IPS-NIHi11 (cell line): ENCODE data around the gene HIRA.
"Not testable (repeated sequence)": the region's sequence is repeated elsewhere in the genome, so short reads cannot be mapped to it uniquely, and the experiment has no call there.

Experiments
- DNase-seq: peaks from one replicate; pipeline ENCODE4 v3.0.0; 2012; ENCODE audit warnings: mixed read lengths, low spot score

The HIRA gene

GRCh38 chr22:19355413-19356157 lies 75.9 kb downstream of the HIRA start:
- DNase-seq: no peak

DNA sequence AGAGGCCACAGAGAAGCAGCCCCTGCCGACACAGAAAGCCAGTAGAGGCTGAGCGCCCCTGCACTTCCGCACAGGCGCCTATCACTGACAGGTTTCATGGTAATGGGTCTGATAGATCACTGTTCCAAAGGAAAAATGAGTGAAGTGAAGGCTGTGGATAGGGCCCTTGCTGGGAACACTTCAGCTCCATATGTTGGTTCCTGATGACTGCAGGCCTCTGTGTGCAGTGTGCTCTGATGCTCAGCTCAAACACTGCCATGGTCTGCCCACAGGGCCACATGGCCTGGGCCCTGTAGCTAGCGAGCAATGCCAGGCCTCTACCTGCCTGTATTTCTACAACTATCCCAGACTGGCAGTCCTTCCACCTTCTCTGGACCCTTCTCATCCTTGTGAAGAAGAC lies 77.3 kb downstream of the HIRA start:
- DNase-seq: no peak

GRCh38 chr22:19353363-19354131 lies 78.0 kb downstream of the HIRA start:
- no peak for DNase-seq

DNA sequence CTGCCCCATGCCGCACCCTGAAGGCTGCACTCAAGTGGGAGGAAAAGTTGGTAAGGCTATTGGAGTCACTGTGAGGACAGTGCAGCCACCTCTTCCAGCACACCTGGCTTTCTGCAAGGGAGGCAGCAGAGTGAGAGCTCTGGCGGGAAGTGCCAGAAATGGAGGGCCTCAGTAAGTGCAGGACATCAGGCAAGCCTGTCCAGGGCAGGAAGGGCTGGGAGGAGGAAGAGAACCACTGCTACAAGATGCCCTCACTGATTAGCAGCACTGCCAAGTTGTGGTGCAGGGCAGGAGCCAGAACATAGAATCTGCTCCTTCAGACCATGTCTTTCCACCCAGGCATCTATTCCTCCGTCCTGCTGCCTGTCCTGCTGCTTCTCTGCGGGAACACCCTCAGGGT lies 78.8 kb downstream of the HIRA start:
- DNase-seq: no peak

- DNase-seq: no peak
Measured at GRCh38 chr22:19352217-19352616, 79.3 kb downstream of the HIRA start.

DNA sequence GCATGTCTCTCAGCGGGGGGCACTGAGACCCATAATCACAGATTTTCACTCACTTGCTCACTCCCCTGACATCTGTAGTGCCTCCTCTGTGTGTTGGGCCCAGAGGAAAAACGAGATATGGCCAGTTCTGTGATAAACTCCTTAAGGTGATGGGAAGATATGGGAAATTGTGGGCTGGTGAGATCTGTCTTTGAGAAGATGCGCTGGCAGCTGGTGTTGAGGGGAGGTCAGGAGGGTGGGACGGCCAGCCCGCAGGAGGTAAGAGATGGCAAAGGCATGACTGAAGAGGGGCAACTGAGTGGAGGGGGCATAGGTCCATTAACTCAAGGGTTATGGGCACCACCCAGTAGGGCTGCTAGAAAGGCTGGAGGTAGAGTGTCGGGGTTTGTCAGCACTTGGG lies 79.9 kb downstream of the HIRA start:
- DNase-seq: no peak

DNA sequence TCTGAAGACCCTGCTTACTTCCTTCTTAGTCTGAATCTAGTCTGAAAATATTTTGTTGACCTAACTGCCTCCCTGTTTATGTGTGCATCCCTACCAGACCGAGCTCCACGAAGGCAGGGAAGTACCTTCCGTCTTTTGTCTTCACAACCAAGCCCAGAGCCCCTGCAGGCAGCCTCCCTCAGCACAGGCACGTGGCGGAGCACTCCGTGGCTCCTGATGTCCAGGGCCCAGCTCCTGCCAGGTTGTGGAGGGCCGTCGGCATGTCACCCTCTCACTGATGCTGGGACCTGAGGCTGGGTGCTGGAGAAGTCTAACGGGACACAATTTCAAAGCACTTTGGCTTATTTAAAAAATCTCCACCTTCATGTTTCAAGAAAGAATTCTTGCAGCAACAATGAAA lies 80.6 kb downstream of the HIRA start:
- DNase-seq: no peak

GRCh38 chr22:19350476-19350859 lies 81.1 kb downstream of the HIRA start:
- no peak for DNase-seq

GRCh38 chr22:19349778-19350475 lies 81.6 kb downstream of the HIRA start:
- no peak for DNase-seq

DNA sequence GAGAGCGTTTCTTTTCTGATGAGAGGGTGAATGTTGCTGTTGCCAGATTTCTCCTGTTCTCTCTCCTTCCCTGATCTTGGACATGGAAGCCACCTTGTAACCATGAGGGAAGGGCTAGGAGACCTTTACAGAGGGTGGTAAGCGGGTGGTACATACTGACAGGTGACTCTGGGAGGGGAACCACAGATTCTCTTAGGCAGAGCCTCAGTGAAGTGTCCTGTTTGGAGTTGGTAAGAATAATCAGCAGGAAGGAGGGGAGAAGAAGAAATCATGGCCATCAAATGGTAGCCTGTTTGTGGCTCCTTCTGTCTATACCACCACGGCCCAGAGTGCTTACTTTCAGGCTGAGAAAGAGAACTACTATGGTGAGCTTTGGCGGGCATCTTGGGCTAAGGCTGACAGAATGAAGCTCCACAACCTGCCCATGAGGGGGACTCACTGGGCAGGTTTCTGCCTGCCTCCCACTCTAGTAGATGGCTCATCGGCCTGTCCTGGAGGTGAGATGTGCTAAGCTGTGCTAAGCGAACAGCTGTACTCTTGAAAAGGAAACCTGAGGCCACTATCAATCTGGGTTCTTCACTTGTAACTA lies 84.8 kb downstream of the HIRA start:
- no peak for DNase-seq

DNA sequence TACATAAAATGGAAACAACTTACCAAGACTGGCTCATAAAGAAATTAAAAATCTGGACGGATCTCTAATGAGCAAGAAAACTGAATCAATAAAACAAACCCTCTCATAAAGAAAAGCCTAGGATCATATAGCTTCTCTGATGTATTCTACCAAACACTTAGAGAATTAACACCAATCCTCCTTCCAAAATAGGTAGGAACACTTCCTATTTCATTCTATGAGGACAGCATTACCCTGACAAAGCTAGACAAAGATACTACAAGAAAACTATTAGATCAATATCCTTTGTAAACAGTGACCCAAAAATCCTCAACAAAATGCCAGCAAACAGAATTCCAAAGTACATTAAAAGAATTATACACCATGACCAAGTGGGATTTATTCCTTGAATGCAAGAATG lies 87.1 kb downstream of the HIRA start:
- no peak for DNase-seq

DNA sequence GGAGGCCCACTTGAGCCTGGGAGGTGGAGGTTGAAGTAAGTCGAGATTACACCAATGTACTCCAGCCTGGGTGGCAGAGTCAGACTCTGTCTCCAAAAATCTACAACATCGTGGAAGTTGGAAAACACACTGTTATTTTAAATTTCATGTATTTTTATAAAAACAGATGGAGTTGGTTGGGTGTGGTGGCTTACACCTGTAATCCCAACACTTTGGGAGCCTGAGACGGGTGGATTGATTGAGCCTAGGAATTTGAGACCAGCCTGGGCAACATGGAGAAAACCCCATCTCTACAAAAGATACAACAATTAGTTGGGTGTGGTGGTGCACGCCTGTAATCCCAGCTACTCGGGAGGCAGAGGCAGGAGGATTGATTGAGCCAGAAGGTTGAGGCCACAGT lies 88.1 kb downstream of the HIRA start:
- no peak for DNase-seq

- DNase-seq: no peak
Measured at GRCh38 chr22:19341500-19341899, 90.0 kb downstream of the HIRA start.

DNA sequence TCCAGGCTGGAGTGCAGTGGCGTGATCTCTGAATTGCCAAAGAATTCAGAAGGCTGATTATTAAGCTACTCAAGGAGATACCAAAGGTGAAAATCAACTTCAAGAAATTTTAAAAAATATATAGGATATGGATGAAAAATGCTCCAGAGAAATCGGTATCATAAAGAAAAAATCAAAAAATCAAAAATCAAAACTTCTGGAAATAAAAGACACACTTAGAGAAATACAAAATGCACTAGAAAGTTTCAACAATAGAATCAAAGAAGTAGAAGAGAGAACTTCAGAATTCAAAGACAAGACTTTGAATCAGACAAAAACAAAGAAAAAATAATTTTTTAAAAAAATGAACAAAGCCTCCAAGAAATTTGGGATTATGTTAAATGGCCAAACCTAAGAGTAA lies 94.4 kb downstream of the HIRA start:
- DNase-seq: no peak

GRCh38 chr22:19336133-19337075 lies 95.1 kb downstream of the HIRA start:
- DNase-seq: no peak

DNA sequence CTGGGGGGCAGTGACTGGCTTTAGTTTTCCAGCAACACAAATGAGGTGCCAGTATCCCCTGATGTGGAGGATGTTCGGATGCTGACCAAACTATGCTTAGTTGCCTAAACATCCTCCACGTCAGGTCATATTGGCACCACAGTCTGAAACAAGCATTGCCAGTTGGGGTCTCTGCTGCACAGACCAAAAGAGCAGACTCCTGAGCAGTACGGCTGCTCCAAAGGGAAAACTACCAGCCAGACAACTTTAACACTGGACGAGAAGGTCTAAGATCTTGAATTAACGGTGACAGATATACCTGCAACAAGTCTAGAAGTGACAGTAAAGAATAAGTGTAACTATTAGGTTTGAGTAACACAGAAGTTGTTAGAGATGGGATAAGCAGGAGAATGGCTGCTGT lies 99.6 kb downstream of the HIRA start:
- no peak for DNase-seq

- no peak for DNase-seq
Measured at GRCh38 chr22:19331474-19331873, 100.1 kb downstream of the HIRA start.

GRCh38 chr22:19330865-19331418 lies 100.6 kb downstream of the HIRA start:
- DNase-seq: no peak

DNA sequence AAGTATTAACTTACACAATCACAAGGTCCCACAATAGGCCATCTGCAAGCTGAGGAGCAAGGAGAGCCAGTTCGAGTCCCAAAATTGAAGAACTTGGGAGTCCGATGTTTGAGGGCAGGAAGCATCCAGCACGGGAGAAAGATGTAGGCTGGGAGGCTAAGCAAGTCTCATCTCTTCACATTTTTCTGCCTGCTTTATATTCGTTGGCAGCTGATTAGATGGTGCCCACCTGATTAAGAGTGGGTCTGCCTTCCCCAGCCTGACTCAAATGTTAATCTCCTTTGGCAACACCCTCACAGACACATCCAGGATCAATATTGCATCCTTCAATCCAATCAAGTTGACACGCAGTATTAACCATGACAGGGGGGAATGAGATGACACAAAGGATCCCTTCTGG lies 101.3 kb downstream of the HIRA start:
- not testable (repeated sequence) for DNase-seq

- no peak for DNase-seq
Measured at GRCh38 chr22:19329454-19329853, 102.1 kb downstream of the HIRA start.

DNA sequence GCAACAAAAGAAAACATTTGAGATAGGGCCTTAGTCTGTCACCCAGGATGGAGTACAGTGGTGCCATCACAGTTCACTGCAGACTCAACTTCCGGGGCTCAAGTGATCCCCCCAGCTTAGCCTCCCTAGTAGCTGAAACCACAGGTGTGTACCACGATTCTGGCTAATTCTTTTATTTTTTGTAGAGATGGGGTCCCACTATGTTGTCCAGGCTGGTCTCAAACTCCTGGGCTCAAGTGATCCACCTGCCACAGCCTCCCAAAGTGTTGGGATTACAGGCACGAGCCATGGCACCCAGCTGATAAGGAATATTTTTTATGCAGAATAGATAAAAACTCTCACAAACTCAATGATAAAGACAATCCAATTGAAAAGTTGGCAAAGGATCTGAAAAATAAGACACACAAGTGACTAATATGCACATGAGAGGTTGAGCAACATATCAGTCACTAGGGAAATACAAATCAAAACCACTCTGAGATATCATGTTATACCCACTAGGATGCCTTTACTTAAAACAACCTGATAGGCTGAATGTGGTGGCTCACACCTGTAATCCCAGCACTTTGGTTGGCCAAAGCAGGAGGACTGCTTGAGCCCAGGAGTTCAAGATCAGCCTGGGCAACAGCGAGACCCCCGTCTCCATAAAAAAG lies 106.1 kb downstream of the HIRA start:
- no peak for DNase-seq
